ENCODE data around the gene CHCHD2. TPM values are rescaled to one million over a fixed set of nuclear protein-coding genes. Genes with fewer than 3 reads are reported as not detected.
"Not testable (repeated sequence)": the region's sequence is repeated elsewhere in the genome, so short reads cannot be mapped to it uniquely, and the experiment has no call there.

The CHCHD2 gene
- total RNA-seq, 4 donors from 2014 or later: 214 to 287 (median 259) TPM

DNA sequence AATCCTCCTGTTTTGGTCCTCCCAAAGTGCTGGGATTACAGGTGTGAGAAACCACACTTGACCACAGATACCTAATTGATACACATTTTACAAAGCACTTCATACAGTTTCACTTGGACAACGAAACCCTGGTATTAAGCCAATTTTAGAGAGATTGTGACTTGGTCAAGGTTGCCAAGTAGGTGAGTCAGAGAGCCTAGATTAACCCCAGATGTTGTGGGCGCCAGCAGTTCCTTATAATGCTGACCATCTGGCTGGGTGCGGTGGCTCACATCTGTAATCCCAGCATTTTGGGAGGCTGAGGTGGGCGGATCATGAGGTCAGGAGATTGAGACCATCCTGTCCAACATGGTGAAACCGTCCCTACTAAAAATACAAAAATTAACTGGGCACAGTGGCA lies 8.6 kb downstream of the CHCHD2 start:
- H3K4me3 ChIP-seq (ENCODE audit: low read depth, poor library complexity, severe bottlenecking): no peak overlapping the region
- WGBS, 2 donors: 36 to 40% methylated on average over 5 of the region's 5 CpGs
- no peak for TF ChIP-seq POLR2A (IDR thresholded peaks at IDR 0.05)
- TF ChIP-seq, protein P1, sequence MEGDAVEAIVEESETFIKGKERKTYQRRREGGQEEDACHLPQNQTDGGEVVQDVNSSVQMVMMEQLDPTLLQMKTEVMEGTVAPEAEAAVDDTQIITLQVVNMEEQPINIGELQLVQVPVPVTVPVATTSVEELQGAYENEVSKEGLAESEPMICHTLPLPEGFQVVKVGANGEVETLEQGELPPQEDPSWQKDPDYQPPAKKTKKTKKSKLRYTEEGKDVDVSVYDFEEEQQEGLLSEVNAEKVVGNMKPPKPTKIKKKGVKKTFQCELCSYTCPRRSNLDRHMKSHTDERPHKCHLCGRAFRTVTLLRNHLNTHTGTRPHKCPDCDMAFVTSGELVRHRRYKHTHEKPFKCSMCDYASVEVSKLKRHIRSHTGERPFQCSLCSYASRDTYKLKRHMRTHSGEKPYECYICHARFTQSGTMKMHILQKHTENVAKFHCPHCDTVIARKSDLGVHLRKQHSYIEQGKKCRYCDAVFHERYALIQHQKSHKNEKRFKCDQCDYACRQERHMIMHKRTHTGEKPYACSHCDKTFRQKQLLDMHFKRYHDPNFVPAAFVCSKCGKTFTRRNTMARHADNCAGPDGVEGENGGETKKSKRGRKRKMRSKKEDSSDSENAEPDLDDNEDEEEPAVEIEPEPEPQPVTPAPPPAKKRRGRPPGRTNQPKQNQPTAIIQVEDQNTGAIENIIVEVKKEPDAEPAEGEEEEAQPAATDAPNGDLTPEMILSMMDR (IDR thresholded peaks at IDR 0.05): no peak
- intact Hi-C loops (cut with DNase I; ENCODE audit: low total_unique reads): no loop called here
- peak; percentile 69 to 90 for DNase-seq (ENCODE audit: low spot score in 2 of 2)

DNA sequence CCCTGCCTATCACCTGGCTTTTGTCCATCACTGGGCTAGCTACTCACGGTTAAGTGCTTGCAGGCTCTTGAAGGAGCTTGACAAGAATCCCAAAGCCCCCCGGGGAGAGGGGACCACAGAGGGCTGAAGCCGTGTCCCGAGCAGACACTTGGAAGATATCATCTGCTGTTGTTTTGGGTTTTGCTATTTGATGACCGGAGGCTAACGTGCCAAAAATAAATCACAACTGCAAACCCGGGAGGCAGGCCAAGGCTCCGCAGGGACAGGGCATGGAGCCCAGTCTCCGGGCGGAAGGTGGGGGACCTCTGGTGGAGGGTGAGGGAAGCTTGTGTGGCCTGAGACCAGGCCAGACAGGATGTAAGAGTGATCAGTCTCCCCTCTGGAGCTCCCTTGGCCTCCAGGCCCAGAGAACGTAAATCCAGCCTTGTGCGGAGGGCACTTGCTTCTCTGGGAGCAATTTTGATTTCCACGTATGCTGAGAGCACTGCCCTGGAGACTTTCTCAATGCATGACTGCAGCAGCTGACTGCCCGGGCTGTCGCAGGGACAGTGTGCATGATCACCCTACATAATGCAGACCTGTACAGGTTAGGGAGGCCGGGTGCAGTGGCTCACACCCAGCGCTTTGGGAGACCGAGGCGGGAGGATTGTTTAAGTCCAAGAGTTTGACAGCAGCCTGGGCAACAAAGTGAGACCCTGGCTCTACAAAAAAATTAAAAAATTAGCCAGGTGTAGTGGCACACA lies 13.3 kb downstream of the CHCHD2 start, which contains the start of gene PHKG1:
PHKG1 (minus strand) TSS at position 164 of the 743 bp plus-strand sequence. CDS start 4,011 bp downstream, outside the sequence.
- intact Hi-C loops (cut with DNase I; ENCODE audit: low total_unique reads): no loop called here
- H3K4me3 ChIP-seq (ENCODE audit: low read depth, poor library complexity, severe bottlenecking): no peak within 1 kb of the TSS
- WGBS, 2 donors: 23 to 32% methylated on average over 16 to 19 of the region's 19 CpGs
- TF ChIP-seq, protein P1 (IDR thresholded peaks at IDR 0.05): no peak
- TF ChIP-seq POLR2A (IDR thresholded peaks at IDR 0.05): no peak
- peak; percentile 48 to 94 for DNase-seq (ENCODE audit: low spot score in 2 of 2)

DNA sequence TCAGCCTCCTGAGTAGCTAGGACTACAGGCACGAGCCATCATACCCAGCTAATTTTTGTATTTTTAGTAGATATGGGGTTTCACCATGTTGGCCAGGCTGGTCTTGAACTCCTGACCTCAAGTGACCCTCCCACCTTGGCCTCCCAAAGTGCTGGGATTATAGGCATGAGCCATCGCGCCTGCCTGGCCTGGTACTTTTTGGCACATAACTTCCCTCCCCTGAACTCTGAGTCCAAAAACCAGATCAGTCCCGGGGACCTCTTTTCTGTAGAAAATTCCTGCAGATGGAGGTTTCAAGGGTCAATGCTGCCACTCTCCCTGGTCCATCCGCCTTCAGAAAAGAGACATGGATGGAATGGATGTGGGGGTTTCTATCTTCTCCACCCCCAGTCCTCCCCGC lies 13.9 kb downstream of the CHCHD2 start:
- H3K4me3 ChIP-seq (ENCODE audit: low read depth, poor library complexity, severe bottlenecking); DNase-seq (ENCODE audit: low spot score in 2 of 2); intact Hi-C loops (cut with DNase I; ENCODE audit: low total_unique reads): not testable (repeated sequence)
- WGBS, 2 donors: 20 to 35% methylated on average over 6 of the region's 6 CpGs

DNA sequence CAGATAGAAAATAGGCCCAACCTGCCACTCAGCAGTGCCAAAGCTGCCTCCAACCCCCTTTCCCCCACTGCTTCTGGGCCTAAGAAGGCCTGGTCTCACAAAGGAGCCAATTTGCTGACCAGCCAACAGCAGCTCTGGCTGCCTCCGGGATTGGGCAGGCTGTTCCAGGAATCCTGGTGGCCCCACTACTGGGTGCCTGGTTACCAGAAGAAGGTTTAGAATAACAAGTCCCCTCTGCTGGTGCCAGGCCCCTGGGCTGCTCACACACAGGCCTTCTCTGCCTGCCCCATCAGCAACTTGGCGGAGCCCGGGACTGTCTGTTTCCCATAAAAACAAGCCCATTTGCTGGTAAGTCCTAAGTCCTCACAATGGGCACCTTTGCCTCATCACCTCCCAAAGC lies 14.7 kb downstream of the CHCHD2 start:
- 48 to 64% methylated on average over 3 of the region's 3 CpGs for WGBS, 2 donors
- TF ChIP-seq POLR2A (IDR thresholded peaks at IDR 0.05): no peak
- TF ChIP-seq, protein P1 (IDR thresholded peaks at IDR 0.05): no peak
- peak in 1 of 2 donors; percentile 84 for DNase-seq (ENCODE audit: low spot score in 2 of 2)
- no peak overlapping the region for H3K4me3 ChIP-seq (ENCODE audit: low read depth, poor library complexity, severe bottlenecking)
- intact Hi-C loops (cut with DNase I; ENCODE audit: low total_unique reads): no loop called here

DNA sequence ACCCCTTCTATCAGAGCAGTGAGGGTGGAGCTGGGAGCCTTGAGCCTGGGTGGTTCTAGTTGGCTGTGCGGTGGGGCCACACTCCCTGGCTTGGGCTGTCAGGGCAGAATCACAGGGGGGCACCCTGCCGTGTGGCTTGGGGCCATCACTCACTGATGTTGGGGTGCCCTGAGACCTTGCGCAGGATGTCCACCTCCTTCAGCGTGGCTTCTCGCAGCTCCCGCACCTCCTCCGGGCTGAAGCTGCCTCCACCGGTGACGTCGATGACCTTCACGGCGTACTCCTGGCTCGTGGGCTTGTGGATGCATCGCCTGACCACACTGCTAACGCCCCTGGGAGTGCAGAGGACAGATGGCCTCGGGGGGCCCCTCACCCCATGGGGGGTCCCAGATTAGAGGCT lies 18.8 kb downstream of the CHCHD2 start:
- no peak overlapping the region for H3K4me3 ChIP-seq (ENCODE audit: low read depth, poor library complexity, severe bottlenecking)
- 93 to 95% methylated on average over 3 to 16 of the region's 16 CpGs for WGBS, 2 donors
- TF ChIP-seq, protein P1 (IDR thresholded peaks at IDR 0.05): no peak
- no peak for TF ChIP-seq POLR2A (IDR thresholded peaks at IDR 0.05)
- no peak for DNase-seq (ENCODE audit: low spot score in 2 of 2)
- intact Hi-C loops (cut with DNase I; ENCODE audit: low total_unique reads): no loop called here

DNA sequence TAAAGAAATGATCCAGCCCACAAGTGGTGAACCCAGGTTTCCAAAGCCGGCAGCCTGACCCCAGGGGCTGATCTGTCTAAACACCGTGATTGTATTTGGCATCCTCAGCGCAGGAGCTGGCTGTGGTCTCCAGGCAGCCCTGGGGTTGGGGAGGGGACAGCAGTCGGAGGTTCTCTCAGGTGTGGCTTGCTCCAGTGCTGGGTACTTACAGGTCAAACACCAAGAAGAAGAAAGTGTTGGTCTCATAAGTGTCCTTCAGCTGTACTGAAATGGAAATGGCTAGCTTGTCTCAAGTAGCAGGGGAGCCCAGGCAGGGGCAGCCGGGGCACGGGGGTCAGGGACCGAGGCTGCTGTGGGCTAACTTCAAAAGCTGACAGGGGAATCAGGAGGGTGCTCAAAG lies 19.5 kb downstream of the CHCHD2 start:
- H3K4me3 ChIP-seq (ENCODE audit: low read depth, poor library complexity, severe bottlenecking): no peak overlapping the region
- WGBS, 2 donors: 94 to 95% methylated on average over 7 of the region's 7 CpGs
- intact Hi-C loops (cut with DNase I; ENCODE audit: low total_unique reads): no loop called here
- TF ChIP-seq POLR2A (IDR thresholded peaks at IDR 0.05): no peak
- TF ChIP-seq, protein P1 (IDR thresholded peaks at IDR 0.05): no peak
- DNase-seq (ENCODE audit: low spot score in 2 of 2): no peak

Measured in lower leg skin (tissue), 4 donors.